Cardiac muscle cell (in vitro differentiated cells and primary cell): ENCODE data around the gene NUDCD3. TPM values are rescaled to one million over a fixed set of nuclear protein-coding genes. Genes with fewer than 3 reads are reported as not detected.
A peak's percentile ranks its signal among the peaks of the same experiment; 100 is the strongest.

Source experiments
- DNase-seq, 2 donors: peaks; one replicate each; pipeline versions ENCODE4 v3.0.0 to v3.0.0-alpha.2; 2010 to 2017; ENCODE audit warnings: low read depth in 1 of 2, low spot score in 1 of 2
- H3K27ac ChIP-seq: fragments of 200-600 bp; sonication (generic); 2 replicates; pipeline ENCODE4 v1.5.1; 2016
- H3K27me3 ChIP-seq: fragments of 200-600 bp; sonication (generic); 2 replicates; pipeline ENCODE4 v1.6.0; 2016; ENCODE audit warnings: control low read depth
- H3K36me3 ChIP-seq: fragments of 200-600 bp; sonication (generic); 2 replicates; pipeline ENCODE4 v1.5.1; 2016; ENCODE audit warnings: control low read depth
- H3K4me1 ChIP-seq: fragments of 200-600 bp; sonication (generic); 2 replicates; pipeline ENCODE4 v1.8.1; 2017; ENCODE audit warnings: low read depth, mild to moderate bottlenecking, mixed run types
- H3K4me3 ChIP-seq: fragments of 200-600 bp; sonication (generic); 2 replicates; pipeline ENCODE4 v1.5.1; 2016; ENCODE audit warnings: mild to moderate bottlenecking
- H3K9me3 ChIP-seq: fragments of 200-600 bp; sonication (generic); 2 replicates; pipeline ENCODE4 v1.5.1; 2017; ENCODE audit warnings: low read depth, mild to moderate bottlenecking, control low read depth
- CTCF ChIP-seq: IDR thresholded peaks from 2 replicates; pipeline ENCODE4 v1.5.1; 2012; ENCODE audit warnings: low read depth, mild to moderate bottlenecking, low read length
- polyA plus RNA-seq: library from polyadenylated mRNA; unstranded; fragments of >200 nt; fragmentation: Nextera tagmentation; extraction: Ambion mirVana; gene quantifications from 2 replicates; pipeline ENCODE4 v1.2.1, GENCODE V29; 2016
- total RNA-seq: library from RNA; depleted of rRNA; stranded (reverse); fragments of >200 nt; gene quantifications from 2 replicates; pipeline ENCODE4 v1.2.3, GENCODE V29; 2016

The NUDCD3 gene
- total RNA-seq (42.6 and 44.8 TPM in 2 replicates), polyA plus RNA-seq (98.7 and 122 TPM in 2 replicates)

GRCh38 chr7:44490351-44491200 is at the start of gene NUDCD3:
Gene NUDCD3, minus strand, starts transcription at chr7:44490658. Its CDS starts 58 bp downstream, at chr7:44490600.
- H3K36me3 ChIP-seq = no peaks in the 10 kb centered on the region
- peak; percentile 86 to 89 for DNase-seq
- no peaks in the 10 kb centered on the region for H3K9me3 ChIP-seq
- H3K27me3 ChIP-seq = peaks cover 11% of the 10 kb centered on the region
- peaks cover 25% of the 10 kb centered on the region for H3K4me1 ChIP-seq
- peak; percentile 31 for TF ChIP-seq CTCF
- peak within 1 kb of the TSS; percentile 75 for H3K4me3 ChIP-seq
- peak within 1 kb of the TSS; percentile 99 for H3K27ac ChIP-seq

- Histone ChIP-seq H3K27ac (no peak overlapping the region), H3K27me3 (no peaks in the 10 kb centered on the region), H3K4me1 (no peaks in the 10 kb centered on the region), H3K36me3 (no peaks in the 10 kb centered on the region), H3K4me3 (no peak overlapping the region), H3K9me3 (no peaks in the 10 kb centered on the region)
- DNase-seq = no peak
- TF ChIP-seq CTCF = no peak
Measured at GRCh38 chr7:44539669-44540506, 49.4 kb upstream of the NUDCD3 start.

- no peaks in the 10 kb centered on the region for H3K36me3 ChIP-seq
- H3K27me3 ChIP-seq = no peaks in the 10 kb centered on the region
- DNase-seq = no peak
- H3K9me3 ChIP-seq = no peaks in the 10 kb centered on the region
- H3K4me3 ChIP-seq = no peak overlapping the region
- no peak for TF ChIP-seq CTCF
- H3K27ac ChIP-seq = no peak overlapping the region
- no peaks in the 10 kb centered on the region for H3K4me1 ChIP-seq
Measured at GRCh38 chr7:44538798-44539668, 48.6 kb upstream of the NUDCD3 start.

- H3K9me3 ChIP-seq = no peaks in the 10 kb centered on the region
- H3K4me1 ChIP-seq = no peaks in the 10 kb centered on the region
- no peak for TF ChIP-seq CTCF
- no peak overlapping the region for H3K4me3 ChIP-seq
- no peak for DNase-seq
- no peak overlapping the region for H3K27ac ChIP-seq
- no peaks in the 10 kb centered on the region for H3K27me3 ChIP-seq
- no peaks in the 10 kb centered on the region for H3K36me3 ChIP-seq
Measured at GRCh38 chr7:44538093-44538797, 47.8 kb upstream of the NUDCD3 start.

GRCh38 chr7:44537442-44537841 is 47.0 kb upstream of the NUDCD3 start:
- Histone ChIP-seq H3K9me3 (no peaks in the 10 kb centered on the region), H3K4me3 (no peak overlapping the region), H3K27me3 (no peaks in the 10 kb centered on the region), H3K36me3 (no peaks in the 10 kb centered on the region), H3K4me1 (no peaks in the 10 kb centered on the region), H3K27ac (no peak overlapping the region)
- TF ChIP-seq CTCF = no peak
- DNase-seq = no peak
